H9 (cell line): ENCODE measurements around the gene PTPMT1. TPM values are rescaled to one million over a fixed set of nuclear protein-coding genes. Genes with fewer than 3 reads are reported as not detected.

Experiments used
- DNase-seq: peaks from one replicate; pipeline ENCODE4 v3.0.0-alpha.2; 2017
- H2AFZ ChIP-seq: one replicate; pipeline ENCODE4 v1.6.1; 2013; ENCODE audit warnings: mild to moderate bottlenecking, low read length, control low read depth, moderate library complexity
- H2AK5ac ChIP-seq: 2 replicates; pipeline ENCODE4 v1.6.1; 2013; ENCODE audit warnings: low read length, control low read depth, mixed read lengths; ENCODE audit not compliant: insufficient read length
- H2BK120ac ChIP-seq: one replicate; pipeline ENCODE4 v1.6.1; 2013; ENCODE audit warnings: low read depth, mild to moderate bottlenecking, low read length, control low read depth, inconsistent platforms; ENCODE audit not compliant: poor library complexity, severe bottlenecking
- H2BK12ac ChIP-seq: 2 replicates; pipeline ENCODE4 v1.6.1; 2013; ENCODE audit warnings: low read length, control low read depth, mixed read lengths, low read depth; ENCODE audit not compliant: insufficient read length
- H2BK15ac ChIP-seq: 2 replicates; pipeline ENCODE4 v1.6.1; 2013; ENCODE audit warnings: low read depth, low read length, control low read depth
- H2BK20ac ChIP-seq: one replicate; pipeline ENCODE4 v1.6.1; 2013; ENCODE audit warnings: low read depth, mild to moderate bottlenecking, low read length, control low read depth, inconsistent platforms; ENCODE audit not compliant: poor library complexity, severe bottlenecking
- H2BK5ac ChIP-seq: 2 replicates; pipeline ENCODE4 v1.6.1; 2013; ENCODE audit warnings: low read length, control low read depth, mixed read lengths; ENCODE audit not compliant: insufficient read length
- H3K14ac ChIP-seq: 2 replicates; pipeline ENCODE4 v1.6.1; 2013; ENCODE audit warnings: low read length, control low read depth; ENCODE audit not compliant: insufficient read depth
- H3K18ac ChIP-seq: 2 replicates; pipeline ENCODE4 v1.6.1; 2013; ENCODE audit warnings: low read depth, mild to moderate bottlenecking, mixed read lengths, low read length, control low read depth; ENCODE audit not compliant: insufficient read length
- H3K23ac ChIP-seq: 2 replicates; pipeline ENCODE4 v1.6.1; 2013; ENCODE audit warnings: low read length, control low read depth, mixed read lengths, low read depth; ENCODE audit not compliant: insufficient read length
- H3K23me2 ChIP-seq: 2 replicates; pipeline ENCODE4 v1.6.1; 2013; ENCODE audit warnings: low read depth, mild to moderate bottlenecking, mixed read lengths, low read length, control low read depth; ENCODE audit not compliant: insufficient read length, poor library complexity, severe bottlenecking
- H3K27ac ChIP-seq: 2 replicates; pipeline ENCODE4 v1.5.1; 2013; ENCODE audit warnings: low read length, control low read depth, mixed read lengths, low read depth; ENCODE audit not compliant: insufficient read length
- H3K27me3 ChIP-seq: 2 replicates; pipeline ENCODE4 v1.6.1; 2013; ENCODE audit warnings: low read length, control low read depth, inconsistent platforms; ENCODE audit not compliant: insufficient read depth
- H3K4ac ChIP-seq: 2 replicates; pipeline ENCODE4 v1.6.1; 2013; ENCODE audit warnings: low read depth, mild to moderate bottlenecking, control low read depth, inconsistent platforms, low read length, moderate library complexity
- H3K4me1 ChIP-seq: 2 replicates; pipeline ENCODE4 v1.6.1; 2013; ENCODE audit warnings: low read length, control low read depth, inconsistent platforms; ENCODE audit not compliant: insufficient read depth
- H3K4me2 ChIP-seq: 2 replicates; pipeline ENCODE4 v1.6.1; 2013; ENCODE audit warnings: low read length, control low read depth, mixed read lengths; ENCODE audit not compliant: insufficient read length, insufficient read depth
- H3K56ac ChIP-seq: 2 replicates; pipeline ENCODE4 v1.6.1; 2013; ENCODE audit warnings: low read depth, mild to moderate bottlenecking, mixed read lengths, low read length, control low read depth; ENCODE audit not compliant: insufficient read length
- H3K79me1 ChIP-seq: 2 replicates; pipeline ENCODE4 v1.6.1; 2013; ENCODE audit warnings: low read depth, mild to moderate bottlenecking, moderate library complexity, low read length, control low read depth, inconsistent platforms; ENCODE audit not compliant: insufficient read depth, poor library complexity, severe bottlenecking
- H3K79me2 ChIP-seq: 2 replicates; pipeline ENCODE4 v1.6.1; 2013; ENCODE audit warnings: low read length, control low read depth, inconsistent platforms; ENCODE audit not compliant: insufficient read depth
- H3K9ac ChIP-seq: 2 replicates; pipeline ENCODE4 v1.6.1; 2013; ENCODE audit warnings: low read length, control low read depth, mixed read lengths; ENCODE audit not compliant: insufficient read length; ENCODE audit errors: extremely low read depth
- H3K9me3 ChIP-seq: one replicate; pipeline ENCODE4 v1.6.1; 2013; ENCODE audit warnings: low read depth, low read length, inconsistent platforms; ENCODE audit not compliant: control insufficient read depth
- H3T11ph ChIP-seq: one replicate; pipeline ENCODE4 v1.6.1; 2013; ENCODE audit warnings: mild to moderate bottlenecking, low read length, control low read depth, inconsistent platforms
- H4K20me1 ChIP-seq: one replicate; pipeline ENCODE4 v1.6.1; 2013; ENCODE audit not compliant: control insufficient read depth, insufficient read length, insufficient read depth
- H4K5ac ChIP-seq: 2 replicates; pipeline ENCODE4 v1.6.1; 2013; ENCODE audit warnings: low read depth, mild to moderate bottlenecking, mixed read lengths, low read length, control low read depth; ENCODE audit not compliant: insufficient read length
- H4K8ac ChIP-seq: replicated peaks from 2 replicates; pipeline ENCODE4 v1.6.1; 2013; ENCODE audit warnings: low read length, control low read depth, mixed read lengths, low read depth; ENCODE audit not compliant: insufficient read length
- H4K91ac ChIP-seq: 2 replicates; pipeline ENCODE4 v1.6.1; 2013; ENCODE audit warnings: low read depth, mild to moderate bottlenecking, moderate library complexity, mixed read lengths, low read length, control low read depth; ENCODE audit not compliant: insufficient read length
- H3K27ac Mint-ChIP-seq, 3 experiments: 2 replicates in 2 of 3; 3 replicates in 1 of 3; pipeline ENCODE4 v1.8.0; 2020 to 2021; ENCODE audit warnings: mixed read lengths in 3 of 3, mild to moderate bottlenecking in 1 of 3, moderate library complexity in 1 of 3
- H3K27me3 Mint-ChIP-seq: 2 replicates; pipeline ENCODE4 v1.8.0; 2021; ENCODE audit warnings: low read depth, mild to moderate bottlenecking, moderate library complexity, mixed read lengths
- H3K36me3 Mint-ChIP-seq, 3 experiments: 2 replicates in 2 of 3; 3 replicates in 1 of 3; pipeline ENCODE4 v1.8.0; 2020 to 2021; ENCODE audit warnings: low read depth in 3 of 3, mixed read lengths in 3 of 3; ENCODE audit not compliant: insufficient read depth in 1 of 3
- H3K4me1 Mint-ChIP-seq, 2 experiments: 2 replicates each; pipeline ENCODE4 v1.8.0; 2020; ENCODE audit warnings: mixed read lengths in 2 of 2
- H3K4me3 Mint-ChIP-seq, 2 experiments: 2 replicates in 1 of 2; 3 replicates in 1 of 2; pipeline ENCODE4 v1.8.0; 2020 to 2021; ENCODE audit warnings: mild to moderate bottlenecking in 2 of 2, mixed read lengths in 2 of 2, moderate library complexity in 1 of 2
- H3K9me3 Mint-ChIP-seq, 2 experiments: 2 replicates in 1 of 2; 3 replicates in 1 of 2; pipeline ENCODE4 v1.8.0; 2020; ENCODE audit warnings: mild to moderate bottlenecking in 2 of 2, mixed read lengths in 2 of 2, moderate library complexity in 1 of 2
- WGBS: extraction: QIAGEN DNeasy Blood & Tissue Kit; methylation state at CpG from one replicate; pipeline ENCODE4 v1.1.7; 2013; ENCODE audit warnings: missing lambda C conversion rate, low lambda C conversion rate, mixed read lengths; ENCODE audit not compliant: insufficient read length; ENCODE audit errors: extremely low coverage; 5-methylcytosine and 5-hydroxymethylcytosine counted together
- total RNA-seq: library from RNA; stranded (reverse); gene quantifications from 2 replicates; pipeline ENCODE4 v1.2.1, GENCODE V29; 2021
- TF ChIP-seq, protein P1 (sequence below): fragments of 200-600 bp; sonication (generic); conservative IDR thresholded peaks from 3 replicates; pipeline ENCODE4 v1.8.0; 2021; ENCODE audit warnings: antibody characterized with exemption, mild to moderate bottlenecking

Gene PTPMT1
- total RNA-seq, 1 experiment from 2014 or later = 72.9 TPM

DNA sequence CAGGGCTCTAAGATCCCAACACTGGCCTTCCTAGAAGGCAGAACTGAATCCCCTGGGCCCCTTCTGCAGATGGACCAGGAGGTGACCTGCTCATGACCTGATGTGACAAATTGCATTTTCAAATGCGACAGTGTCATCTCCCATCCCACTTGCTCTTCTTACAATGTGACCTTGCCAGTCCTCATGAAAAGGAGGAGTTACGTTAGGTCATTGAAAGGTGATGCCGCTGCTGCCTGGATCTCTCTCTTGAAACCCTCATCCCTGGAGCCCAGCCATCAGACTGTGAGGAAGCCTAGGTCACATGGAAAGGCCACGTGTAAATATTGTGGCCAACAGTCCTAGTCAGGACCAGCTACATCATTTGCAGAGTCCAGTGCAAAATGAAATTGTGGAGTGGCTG, 34.5 kb downstream of the PTPMT1 start:
- Histone ChIP-seq H3T11ph (no peak overlapping the region), H3K27me3 (no peaks in the 10 kb centered on the region; the same call in 1 of the 2 replicates), H2BK12ac (no peak overlapping the region), H3K9ac (no peak overlapping the region), H3K4ac (no peak overlapping the region), H4K20me1 (no peaks in the 10 kb centered on the region), H3K4me2 (no peak overlapping the region), H3K18ac (no peak overlapping the region), H4K8ac (no peak overlapping the region), H2AK5ac (no peak overlapping the region), H3K9me3 (no peaks in the 10 kb centered on the region), H4K5ac (no peak overlapping the region), H3K23me2 (no peaks in the 10 kb centered on the region), H3K4me1 (no peaks in the 10 kb centered on the region), H3K14ac (no peak overlapping the region), H3K23ac (no peak overlapping the region), H3K79me1 (no peaks in the 10 kb centered on the region), H3K27ac (no peak overlapping the region), H2BK15ac (no peak overlapping the region), H3K56ac (no peak overlapping the region), H4K91ac (no peak overlapping the region), H2BK5ac (no peak overlapping the region), H2BK120ac (no peak overlapping the region), H3K79me2 (no peaks in the 10 kb centered on the region), H2AFZ (no peak overlapping the region), H2BK20ac (no peak overlapping the region)
- no peaks in the 10 kb centered on the region; a peak in 1 of 7 replicates for H3K36me3 Mint-ChIP-seq
- no peak overlapping the region for H3K4me3 Mint-ChIP-seq
- no peak for DNase-seq
- TF ChIP-seq, protein P1, sequence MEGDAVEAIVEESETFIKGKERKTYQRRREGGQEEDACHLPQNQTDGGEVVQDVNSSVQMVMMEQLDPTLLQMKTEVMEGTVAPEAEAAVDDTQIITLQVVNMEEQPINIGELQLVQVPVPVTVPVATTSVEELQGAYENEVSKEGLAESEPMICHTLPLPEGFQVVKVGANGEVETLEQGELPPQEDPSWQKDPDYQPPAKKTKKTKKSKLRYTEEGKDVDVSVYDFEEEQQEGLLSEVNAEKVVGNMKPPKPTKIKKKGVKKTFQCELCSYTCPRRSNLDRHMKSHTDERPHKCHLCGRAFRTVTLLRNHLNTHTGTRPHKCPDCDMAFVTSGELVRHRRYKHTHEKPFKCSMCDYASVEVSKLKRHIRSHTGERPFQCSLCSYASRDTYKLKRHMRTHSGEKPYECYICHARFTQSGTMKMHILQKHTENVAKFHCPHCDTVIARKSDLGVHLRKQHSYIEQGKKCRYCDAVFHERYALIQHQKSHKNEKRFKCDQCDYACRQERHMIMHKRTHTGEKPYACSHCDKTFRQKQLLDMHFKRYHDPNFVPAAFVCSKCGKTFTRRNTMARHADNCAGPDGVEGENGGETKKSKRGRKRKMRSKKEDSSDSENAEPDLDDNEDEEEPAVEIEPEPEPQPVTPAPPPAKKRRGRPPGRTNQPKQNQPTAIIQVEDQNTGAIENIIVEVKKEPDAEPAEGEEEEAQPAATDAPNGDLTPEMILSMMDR = no peak
- H3K27ac Mint-ChIP-seq = no peak overlapping the region
- H3K27me3 Mint-ChIP-seq = peaks cover 11% of the 10 kb centered on the region
- no CpG with 5 or more reads among the region's 4 CpGs for WGBS
- H3K9me3 Mint-ChIP-seq = no peaks in the 10 kb centered on the region
- peaks cover 12 to 13% of the 10 kb centered on the region in 2 experiments for H3K4me1 Mint-ChIP-seq
